GM10266 (cell line): ENCODE data around the gene GNG2.

Experiments
- DNase-seq: peaks from one replicate; pipeline ENCODE4 v3.0.0; 2012; ENCODE audit errors: extremely low spot score
- CTCF ChIP-seq: IDR thresholded peaks from 2 replicates; pipeline ENCODE4 v1.5.1; 2012; ENCODE audit warnings: mild to moderate bottlenecking, low read depth; ENCODE audit not compliant: control insufficient read depth, insufficient read depth; ENCODE audit errors: missing control alignments

GNG2 gene

GRCh38 chr14:51954031-51954430 lies 93.6 kb downstream of the GNG2 start:
- no peak for TF ChIP-seq CTCF
- no peak for DNase-seq

DNA sequence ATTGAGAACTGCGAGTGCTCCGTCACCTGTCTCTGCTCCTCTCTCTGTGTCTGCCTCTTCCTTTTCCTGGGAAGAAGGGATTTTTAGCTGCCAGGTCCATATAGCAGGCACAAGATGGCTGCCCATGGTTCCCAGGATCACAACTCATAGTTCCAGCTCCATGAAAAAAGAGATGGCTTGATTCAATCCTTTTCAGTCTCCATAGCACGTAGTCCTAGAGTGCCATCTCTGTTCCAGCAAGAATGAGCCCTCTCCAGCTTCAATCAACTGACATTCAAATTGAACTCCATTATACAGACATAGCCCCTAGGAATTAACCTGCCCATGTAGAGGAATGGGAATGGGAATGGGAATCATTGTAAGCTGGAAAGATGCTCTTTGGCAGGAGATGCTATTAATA lies 94.2 kb downstream of the GNG2 start:
- DNase-seq, result no peak
- TF ChIP-seq CTCF, result peak; percentile 24

- TF ChIP-seq CTCF, result no peak
- no peak for DNase-seq
These were observed 97.5 kb downstream of the GNG2 start for GRCh38 chr14:51957950-51958349.

DNA sequence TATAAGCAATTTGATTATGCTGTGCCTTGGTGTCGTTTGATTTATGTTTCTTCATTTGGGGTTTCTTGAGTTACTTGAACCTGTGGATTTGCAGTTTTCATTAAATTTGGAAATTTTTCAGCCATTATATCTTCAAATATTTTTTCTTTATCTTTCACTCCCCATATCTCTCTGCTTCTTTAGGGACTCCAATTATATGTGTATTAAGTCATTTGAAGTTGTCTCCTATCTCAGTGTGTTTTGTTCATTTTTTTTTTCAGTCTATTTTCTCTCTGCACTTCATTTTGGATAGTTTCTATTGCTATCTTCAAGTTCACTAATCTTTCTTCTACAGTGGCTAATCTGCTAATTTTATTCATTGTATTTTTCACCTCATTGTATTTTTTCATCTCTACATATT lies 99.5 kb downstream of the GNG2 start:
- no peak for TF ChIP-seq CTCF
- DNase-seq, result no peak

- DNase-seq, result no peak
These were observed 100.5 kb downstream of the GNG2 start for GRCh38 chr14:51960866-51961265.

GRCh38 chr14:51962711-51963110 lies 102.3 kb downstream of the GNG2 start:
- no peak for DNase-seq
- TF ChIP-seq CTCF, result no peak

More at GRCh38 chr14:51960866-51961265, 100.5 kb downstream of the GNG2 start:
- no peak for TF ChIP-seq CTCF

GRCh38 chr14:51963286-51963685 lies 102.9 kb downstream of the GNG2 start:
- no peak for DNase-seq
- no peak for TF ChIP-seq CTCF
